ENCODE results near the gene CCDC86.

Gene CCDC86

DNA sequence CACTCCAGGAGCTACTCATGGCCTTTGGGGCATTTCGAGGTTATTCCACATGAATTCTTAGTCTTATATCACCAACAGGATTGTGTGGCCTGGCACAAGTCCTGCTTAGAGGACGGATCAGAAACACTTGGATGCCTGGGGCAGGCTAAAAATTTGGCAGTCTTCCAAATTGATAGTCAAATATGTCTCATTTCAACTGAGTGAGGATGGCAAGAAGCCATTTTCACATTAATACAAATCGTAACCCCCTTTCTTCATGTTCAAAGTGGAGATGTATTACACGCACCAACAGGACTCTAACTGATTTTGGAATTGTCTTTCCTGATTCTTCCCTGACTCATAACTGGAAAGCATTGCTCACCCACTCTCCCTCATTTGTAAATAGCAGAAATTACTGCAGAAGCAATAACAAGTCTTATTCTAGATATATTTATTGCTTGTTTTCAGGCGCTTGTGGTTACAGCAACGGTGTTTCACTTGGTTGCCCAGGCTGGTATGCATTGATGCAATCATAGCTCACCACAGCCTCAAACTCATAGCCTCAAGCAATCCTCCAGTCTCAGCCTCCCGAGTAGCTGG is 10.3 kb upstream of the CCDC86 start:
- DNase-seq: no peak

DNA sequence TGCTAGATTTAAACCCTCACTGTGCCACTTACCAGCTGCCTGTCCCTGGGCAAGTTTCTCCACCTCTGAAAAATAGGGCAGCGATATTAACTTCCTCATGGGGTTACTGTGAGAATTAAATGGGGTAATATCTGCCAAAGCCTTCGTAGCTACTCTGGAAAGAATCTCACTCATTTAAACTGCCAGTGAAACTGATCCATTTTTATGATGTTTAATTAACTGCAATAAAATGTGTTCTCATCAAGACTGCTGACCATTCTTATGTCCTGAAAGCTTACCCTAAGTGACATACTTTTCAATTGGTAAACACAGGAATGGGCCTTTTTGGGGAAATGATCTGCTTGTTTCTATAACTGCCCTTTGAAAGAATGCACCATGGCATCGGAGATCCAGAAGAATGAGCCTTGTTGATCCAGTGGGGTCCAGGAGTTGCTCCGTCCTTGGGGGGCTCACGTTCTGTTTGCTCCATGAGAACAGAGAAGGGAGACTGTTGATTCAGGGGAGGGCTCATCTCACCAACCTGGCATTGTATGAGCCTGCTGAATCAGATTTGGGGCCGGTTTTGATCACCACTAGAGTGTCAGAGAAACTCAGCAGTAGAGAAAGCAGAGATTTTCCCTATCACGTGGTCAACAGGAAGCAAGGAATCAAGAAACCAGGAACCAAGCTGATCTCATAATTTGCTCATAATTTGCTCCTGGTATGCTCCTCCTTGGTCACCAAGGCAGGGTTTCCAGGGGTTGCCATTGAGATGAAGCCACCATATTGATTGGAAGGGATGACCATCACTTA is 7.0 kb upstream of the CCDC86 start:
- no peak for DNase-seq

DNA sequence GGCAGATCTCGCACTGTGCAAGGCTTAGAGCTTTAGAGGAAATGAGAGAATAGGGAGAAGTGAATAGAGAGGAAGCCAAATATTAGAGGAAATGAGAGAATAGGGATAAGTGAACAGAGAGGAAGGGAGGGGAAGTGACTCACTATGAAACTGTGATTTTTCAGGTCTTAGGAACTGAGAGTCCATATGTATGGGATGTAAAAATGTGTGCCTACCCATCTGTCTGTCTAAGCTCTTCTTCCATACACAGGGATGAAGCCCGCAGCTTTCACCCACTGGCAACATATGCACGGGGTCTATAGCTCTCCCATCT is 6.4 kb upstream of the CCDC86 start:
- no peak for DNase-seq

DNA sequence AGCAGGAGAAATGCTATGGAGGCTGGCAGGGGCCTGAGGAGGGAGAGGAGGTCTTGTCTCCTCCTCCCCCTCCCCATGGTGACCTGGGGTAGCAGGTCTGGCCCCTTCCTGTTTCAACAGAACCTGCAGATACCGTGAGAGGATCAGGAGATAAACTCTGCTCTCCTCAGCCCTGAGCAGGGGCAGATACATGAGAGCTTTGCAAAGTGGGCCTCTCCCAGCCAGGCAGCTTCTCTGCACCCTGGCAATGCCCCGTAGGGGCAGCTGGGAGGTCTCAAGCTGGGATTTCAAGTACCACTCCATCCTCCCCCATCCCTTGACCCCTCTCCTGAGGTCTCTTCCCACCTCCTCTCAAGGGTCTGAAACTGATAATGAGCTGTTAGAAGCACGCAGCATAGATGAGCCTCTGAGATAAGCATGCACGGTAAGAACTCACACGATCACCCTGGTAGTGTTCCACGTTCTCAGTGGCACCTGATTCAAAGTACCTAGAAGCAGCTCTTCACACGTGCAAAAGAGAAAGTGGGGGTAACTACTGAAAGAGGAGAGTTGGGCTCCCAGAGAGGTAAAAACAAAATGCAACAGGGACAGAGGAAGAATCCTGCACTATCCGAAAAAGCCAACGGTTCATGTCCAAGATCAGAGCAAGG is 4.9 kb upstream of the CCDC86 start:
- no peak for DNase-seq

DNA sequence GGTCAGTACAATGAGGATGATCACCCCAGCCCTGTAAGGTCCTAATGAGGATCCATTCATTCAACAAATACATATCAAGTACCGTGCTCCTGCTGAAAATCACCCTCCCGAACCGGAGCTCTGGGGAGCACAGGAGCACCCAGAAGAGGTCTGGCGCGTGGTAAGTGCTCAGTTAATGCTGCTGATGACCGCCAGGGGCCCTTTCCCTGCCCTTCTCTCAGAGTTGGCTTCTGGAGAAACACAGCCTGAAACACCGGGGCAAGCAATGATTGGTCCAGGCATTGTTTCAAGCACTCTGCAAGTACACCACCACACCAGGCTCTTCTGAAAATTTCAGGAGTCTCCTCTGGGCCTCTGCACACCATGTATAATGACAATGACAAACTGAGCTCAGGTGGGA is 3.8 kb upstream of the CCDC86 start:
- no peak for DNase-seq

DNA sequence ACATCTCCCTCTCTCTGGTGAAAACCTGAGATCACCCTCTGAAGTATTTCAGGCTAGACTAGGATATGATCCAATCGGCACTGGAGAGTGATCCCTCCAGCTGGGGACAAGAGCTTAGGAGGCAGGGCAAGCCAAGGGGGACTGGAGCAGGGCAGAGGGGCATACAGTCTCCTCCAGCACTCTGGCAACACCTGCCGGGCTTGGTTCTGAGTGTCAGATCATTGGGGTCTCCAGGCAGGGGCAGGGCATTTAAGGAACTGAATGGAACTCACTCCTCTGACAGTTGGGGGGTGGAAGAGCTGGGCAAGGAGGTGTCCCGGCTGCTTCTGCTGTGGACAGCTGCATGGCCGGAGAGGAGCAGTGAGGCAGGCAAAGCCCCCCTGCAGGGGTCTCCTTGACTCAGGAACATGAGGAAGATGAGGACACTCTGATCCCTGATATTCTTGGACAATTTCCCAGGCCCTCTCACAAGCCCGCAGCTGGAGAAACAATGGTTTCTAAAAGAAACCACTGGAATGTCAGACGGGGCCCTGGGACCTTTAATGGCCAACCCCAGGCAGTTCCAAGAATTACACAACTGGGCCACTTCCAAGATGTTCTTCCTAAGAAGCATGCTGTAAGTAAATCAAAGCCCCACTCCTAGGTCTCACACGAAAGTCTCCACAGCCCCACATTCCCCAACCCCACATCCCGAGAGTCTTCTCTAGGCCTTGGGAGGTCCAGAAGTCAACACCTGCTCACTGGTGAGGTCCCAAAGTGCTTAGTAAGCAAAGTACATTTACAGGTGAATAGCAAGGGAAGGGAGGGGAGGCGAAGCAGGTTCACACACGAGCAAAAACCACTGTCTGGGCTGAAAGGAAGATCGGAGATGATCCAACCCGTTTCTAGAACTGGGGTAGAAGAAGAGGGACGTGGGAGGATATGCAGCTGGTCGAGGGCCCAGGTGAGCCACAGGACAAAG is 1.2 kb upstream of the CCDC86 start:
- peak; percentile 85 for DNase-seq

DNA sequence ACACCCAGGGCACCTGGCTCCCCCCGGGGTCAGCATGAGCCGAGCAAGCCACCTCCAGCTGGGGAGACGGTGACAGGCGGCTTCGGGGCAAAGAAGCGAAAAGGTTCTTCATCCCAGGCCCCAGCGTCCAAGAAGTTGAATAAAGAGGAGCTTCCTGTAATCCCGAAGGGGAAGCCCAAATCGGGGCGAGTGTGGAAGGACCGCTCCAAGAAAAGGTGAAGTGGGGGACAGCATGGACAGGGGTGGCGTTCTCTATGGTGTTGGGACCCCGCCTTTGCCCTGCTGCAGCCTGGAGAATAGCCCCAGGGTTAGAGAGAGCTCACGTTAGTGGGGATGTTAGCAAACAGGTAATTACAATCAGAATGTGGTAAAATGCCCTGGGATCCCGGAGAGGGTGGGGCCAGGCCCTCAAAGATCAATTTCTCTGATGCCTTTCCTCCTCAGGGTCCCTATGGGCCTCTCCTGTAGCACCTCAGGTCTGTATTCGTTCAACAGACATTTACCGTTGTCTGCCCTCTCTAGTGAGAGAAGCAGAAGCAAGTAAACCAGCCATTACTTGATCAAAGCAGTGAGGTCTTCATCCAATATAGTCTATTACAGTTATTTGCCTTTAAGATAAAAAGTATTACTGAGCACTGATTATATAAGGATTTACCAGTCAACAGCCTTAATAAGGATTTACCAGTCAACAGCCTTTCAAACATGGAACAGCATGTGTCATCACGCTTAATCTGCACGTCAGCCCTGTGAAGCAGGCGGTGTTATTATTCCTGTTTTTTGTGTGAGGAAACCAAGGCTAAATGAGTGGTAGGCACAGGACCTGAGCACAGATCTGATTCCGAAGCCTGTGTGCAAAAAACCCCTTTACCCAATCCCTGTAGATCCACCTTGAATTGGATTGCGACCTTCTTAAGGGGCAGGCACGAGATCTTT is 1.0 kb downstream of the CCDC86 start:
- DNase-seq: no peak

DNA sequence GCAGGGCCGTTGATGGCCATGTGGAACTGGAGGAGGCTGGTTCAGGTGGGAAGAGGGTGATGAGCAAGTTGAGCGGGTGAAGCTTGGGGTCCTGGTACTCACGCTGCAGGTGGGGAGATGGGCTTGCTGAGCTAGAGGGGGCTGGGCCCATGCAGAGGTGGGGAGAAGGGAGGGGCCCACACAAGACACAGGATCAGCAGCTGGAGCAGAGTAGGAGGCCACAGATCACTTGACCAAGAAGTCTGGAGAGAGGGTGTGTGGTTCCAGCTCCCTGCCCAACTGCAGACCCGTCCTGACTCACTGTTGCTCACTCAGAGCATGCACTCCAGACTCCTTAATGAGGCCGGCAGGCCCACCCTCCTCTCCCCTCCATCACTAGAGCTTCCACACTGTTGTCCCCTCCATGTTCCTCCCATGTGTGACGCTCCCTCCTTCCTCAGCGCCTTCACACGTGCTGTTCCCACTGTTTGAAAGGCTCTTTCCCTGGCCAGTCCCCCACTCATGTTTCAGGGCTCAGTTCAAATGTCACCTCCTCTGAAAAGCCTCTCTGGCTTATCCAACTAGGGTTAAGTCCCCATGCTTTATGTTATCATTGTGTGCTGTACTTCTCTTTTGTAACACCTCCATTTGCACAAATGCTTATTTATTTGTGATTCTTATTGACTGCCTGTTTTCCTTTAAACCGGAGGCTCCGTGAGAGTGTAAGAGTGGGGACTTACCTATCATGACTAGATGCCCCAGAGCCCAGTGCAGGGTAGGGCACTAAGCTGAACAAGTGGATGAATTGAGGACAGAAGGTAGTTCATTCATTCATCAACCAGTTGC is 2.3 kb downstream of the CCDC86 start:
- DNase-seq: no peak

DNA sequence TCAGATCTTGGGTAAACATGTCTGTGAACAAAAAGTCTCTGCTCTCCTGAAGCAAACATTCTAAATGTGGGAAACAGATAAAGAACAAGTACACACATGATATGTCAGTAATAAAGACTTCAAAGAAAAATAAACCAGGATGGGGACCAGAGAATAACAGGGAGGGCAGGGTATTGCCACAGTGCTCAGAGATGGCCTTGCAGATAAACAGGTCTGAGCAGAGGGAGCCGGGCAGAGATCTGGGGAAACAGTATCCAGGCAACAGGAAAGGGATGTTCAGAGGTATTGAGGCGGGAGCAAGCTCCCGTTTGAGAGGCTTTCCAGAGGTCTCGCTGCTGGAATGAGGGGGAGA is 2.9 kb downstream of the CCDC86 start:
- no peak for DNase-seq

DNA sequence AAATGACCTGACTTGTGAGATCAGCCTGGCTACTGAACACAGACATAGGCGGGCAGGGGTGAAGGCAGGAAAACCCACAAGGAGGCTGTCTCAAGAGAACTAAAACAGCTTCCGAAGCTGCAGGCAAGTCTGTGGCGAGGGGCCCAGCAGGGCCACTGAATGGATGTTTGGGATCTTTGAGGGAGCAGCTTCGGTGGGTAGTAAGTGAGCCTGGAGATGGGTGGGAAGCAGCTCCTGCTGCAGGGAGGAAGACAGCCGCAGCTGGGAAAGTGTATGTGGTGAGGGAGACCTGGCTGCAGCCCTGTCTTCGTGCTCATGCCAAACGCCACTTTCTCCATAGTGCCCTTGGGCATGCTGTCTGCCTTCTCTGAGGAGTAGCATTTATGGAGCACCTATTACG is 3.4 kb downstream of the CCDC86 start:
- no peak for DNase-seq

DNA sequence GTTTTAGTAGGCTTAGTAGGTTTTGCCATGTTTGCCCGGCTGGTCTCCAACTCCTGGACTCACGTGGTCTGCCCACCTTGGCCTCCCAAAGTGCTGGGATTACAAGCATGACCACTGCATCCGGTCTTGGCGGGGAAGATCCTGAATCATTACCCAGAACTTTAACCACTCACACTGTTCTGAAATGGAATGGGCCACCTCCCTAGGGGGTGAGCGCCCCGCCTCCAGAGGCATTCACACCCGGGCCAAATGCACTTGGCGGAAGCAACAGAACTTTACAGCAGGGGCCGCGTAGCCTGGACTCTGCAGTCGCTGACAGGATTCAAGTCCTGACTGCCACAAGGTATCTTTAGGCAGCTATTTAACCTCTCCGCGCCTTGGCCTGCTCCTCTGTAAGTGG is 5.4 kb downstream of the CCDC86 start:
- DNase-seq: no peak

DNA sequence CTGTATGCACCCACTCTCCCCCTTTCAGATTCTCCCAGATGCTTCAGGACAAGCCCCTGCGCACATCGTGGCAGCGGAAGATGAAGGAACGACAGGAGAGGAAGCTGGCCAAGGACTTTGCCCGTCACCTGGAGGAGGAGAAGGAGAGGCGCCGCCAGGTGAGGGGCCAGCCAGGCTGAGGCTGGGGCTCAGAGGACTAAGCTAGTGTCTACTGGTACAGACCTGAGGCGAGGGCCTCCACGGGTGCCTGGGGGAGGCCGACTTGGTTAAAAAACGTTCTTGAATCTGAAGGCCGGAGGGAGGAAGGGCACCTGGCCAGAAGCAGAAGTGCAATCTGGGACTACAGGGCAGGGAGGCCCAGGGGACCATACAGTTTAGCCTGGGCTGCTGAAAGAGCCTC is 6.0 kb downstream of the CCDC86 start:
- no peak for DNase-seq

DNA sequence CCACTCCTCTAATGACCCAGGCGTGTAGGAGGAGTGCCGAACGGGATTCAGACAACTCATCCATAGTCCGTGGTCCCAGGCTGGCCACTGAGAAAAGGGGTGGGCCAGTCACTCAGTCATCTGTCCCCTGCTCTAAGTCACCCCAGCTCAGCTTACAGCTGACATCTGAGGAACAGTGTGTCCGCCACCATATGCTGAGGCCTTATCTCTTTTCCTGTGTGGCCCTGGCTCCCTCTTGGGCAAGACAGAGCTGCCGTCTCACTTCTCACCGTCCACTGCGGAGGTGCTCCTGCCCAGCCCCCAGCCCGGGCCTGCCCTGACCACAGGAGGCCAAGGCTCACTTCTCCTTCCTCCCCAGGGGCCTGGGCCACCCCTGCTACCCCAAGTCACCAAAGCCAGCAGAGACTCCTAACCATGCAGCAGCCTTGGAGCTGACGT is 6.8 kb downstream of the CCDC86 start:
- no peak for DNase-seq

DNA sequence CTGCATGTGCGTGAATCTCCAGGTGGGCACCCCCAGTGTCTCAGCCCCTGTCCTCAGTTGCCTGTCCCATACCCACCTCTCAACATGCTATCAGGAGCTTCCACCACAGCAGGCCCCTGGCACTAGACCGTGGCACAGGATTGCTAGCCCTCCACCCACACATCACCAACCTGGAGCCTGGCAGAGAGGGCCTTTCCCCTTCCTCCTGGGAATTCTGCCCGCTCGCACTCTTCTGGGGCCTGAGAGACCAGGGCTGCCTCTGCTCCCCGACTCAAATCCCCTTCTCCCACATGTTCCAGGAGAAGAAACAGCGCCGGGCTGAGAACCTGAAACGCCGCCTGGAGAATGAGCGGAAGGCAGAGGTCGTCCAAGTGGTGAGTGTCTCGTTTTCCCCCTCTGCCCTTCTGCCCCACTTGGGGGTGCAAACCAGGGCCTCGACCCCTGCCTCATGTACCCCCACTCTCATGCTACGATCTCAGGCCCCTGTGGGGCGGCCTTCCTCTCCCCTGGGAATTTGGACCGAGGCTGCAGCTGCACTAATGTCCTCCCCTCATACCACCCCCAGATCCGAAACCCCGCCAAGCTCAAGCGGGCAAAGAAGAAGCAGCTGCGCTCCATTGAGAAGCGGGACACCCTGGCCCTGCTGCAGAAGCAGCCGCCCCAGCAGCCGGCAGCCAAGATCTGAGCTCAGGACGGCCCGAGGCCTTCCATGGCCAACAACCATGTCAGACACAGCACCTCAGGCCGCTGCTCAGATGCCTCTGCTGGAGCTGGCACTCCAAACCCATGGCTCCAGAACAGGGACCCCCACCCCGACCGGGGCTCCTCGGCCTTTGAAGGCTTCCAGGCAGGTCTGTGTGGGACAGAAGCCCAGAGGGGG is 8.0 kb downstream of the CCDC86 start:
- DNase-seq: no peak

DNA sequence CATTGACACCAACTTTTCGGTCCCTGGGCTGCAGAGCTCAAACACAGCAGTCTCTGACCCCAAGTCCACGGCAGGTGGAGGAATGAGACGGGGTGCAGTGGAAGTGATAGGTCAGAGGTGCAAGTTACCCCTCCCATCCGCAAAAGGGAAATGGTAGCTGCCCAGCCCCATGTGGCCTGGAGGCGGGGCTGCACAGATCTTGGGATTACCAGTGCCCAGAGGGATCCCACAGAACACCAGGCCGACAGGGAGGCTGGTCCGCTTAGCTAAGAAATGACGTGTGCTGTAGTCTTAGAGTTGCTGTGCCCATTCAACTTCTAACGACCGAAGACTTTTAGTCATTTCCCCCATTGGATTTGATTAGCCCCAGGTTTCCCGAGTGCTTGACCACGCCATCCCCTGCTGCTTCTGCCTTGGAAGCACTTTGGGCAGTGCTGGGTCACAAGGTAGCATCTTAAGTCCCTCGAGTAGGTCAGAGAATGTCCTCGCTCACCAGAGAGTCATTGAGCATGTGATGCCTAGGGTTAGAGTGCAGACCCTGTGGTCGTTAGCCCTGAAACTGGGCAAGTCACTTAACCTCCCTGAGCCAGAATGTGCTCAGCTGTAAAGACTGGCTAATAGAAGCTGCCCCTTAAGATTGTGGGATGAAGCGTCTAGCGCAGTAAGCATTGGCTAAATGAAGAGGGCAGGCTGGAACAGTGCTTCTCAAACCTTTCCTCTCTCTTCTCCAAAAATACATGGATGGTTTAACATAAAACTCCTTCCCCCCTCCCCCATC is 9.6 kb downstream of the CCDC86 start:
- DNase-seq: no peak

DNA sequence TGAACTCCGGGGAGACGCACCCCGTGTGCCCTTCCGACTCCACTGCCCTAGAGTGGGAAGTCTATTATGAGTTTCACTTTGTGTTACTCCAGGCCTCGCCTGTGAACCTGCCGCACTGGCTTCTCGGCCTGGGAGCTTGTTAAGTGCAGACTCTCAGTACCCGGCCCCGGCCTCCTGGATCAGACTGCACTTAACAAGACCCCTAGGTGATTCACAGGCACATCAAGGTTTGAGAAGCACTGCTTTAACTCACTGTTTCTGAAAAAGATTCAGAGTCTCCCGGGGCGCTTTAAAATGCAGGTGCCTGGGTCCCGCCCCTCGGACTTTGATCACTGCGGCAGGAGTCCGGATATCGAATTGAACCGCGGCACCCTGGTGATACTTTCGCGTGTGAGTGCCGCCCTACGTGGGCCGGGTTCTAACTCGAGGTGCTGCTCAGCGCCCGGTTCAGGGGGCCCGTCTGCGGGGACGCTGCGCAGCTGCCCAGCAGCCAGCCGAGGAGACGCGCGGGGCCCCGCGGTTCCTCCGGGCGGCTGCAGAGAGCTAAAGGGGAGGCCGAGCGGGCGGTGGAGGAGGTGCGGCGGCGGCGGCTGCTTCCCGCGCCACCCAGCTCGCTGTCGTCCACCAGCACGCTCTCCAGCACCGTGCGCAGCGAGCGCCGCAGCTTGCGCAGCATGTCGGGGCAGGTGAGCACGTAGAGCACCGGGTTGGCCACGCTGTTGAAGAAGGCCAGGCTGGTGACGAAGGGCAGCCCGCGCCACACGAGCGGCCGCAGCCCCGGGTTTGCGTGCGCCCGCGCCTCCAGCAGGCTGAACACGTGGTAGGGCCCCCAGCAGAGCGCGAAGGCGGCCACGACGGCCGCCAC is 10.4 kb downstream of the CCDC86 start:
- DNase-seq: no peak

DNA sequence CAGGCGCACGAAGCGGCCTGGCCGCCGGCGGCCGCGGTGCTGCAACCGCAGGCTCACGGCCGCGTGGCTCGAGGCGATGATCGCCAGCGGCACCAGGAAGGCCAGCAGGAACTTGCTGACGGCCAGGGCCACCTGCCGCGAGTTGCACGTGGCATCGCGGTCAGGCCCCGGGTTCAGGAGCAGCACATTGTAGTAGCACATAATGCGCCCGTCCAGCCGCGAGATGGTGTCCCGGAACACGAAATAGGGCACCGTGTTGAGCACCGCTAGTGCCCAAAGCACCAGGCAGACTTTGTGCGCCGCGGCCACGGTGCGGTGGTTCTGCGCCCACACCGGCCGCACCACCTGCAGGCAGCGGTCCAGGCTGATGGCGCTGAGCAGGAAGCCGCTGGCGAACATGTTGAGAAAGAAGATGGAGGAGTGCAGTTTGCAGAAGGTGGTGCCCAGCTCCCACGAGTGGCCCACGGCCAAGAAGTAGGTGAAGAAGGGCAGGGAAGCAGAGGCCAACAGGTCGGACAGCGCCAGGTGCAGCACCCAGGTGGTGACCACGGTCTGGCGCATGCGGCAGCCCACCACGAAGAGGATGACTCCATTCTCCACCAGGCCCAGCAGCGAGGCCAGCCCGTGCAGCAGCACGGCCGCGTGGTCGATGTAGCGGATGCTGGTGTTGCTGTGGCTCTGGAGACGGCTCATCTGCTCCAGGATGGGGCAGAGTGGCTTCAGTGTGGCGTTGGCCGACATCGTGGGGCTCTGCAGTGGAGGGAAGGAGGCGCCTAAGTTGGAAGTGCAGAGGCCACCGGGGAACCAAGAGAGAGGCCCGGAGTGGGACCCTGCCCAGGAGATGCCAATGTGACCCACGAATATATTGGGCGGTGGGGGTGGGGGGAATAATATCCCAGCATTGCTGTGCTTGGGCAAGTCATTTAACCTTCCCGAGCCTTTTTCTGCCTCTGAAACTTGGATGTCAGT is 11.4 kb downstream of the CCDC86 start:
- DNase-seq: no peak
